ENCODE results near the gene F10. TPM values are rescaled to one million over a fixed set of nuclear protein-coding genes. Genes with fewer than 3 reads are reported as not detected.

The F10 gene
- total RNA-seq, 1 experiment from 2014 or later = not detected

GRCh38 chr13:113171250-113172125 is 48.9 kb downstream of the F10 start:
- H3K27me3 Mint-ChIP-seq (ENCODE audit: insufficient read depth, unreplicated experiment) = no peaks in the 10 kb centered on the region
- BruUV-seq (replicated peaks) = no TSS peak
- intact Hi-C loops (cut with micrococcal nuclease) = no loop called here
- H3K36me3 Mint-ChIP-seq (ENCODE audit: insufficient read depth, unreplicated experiment) = peaks cover 52% of the 10 kb centered on the region
- peaks cover 18% of the 10 kb centered on the region for H3K9me3 Mint-ChIP-seq (ENCODE audit: unreplicated experiment)
- TF ChIP-seq CTCF (IDR thresholded peaks at IDR 0.05; ENCODE audit: unreplicated experiment) = no peak
- POLR2A ChIA-PET = no interaction called here
- H3K4me3 Mint-ChIP-seq (ENCODE audit: unreplicated experiment) = no peak overlapping the region
- H3K27ac Mint-ChIP-seq (ENCODE audit: low read depth, unreplicated experiment) = no peak overlapping the region
- no peak for DNase-seq (ENCODE audit: unreplicated experiment)
- no peaks in the 10 kb centered on the region for H3K4me1 Mint-ChIP-seq (ENCODE audit: insufficient read depth, unreplicated experiment)
- CTCF ChIA-PET = no interaction called here

GRCh38 chr13:113172419-113172926 is 49.9 kb downstream of the F10 start:
- no peak for TF ChIP-seq CTCF (IDR thresholded peaks at IDR 0.05; ENCODE audit: unreplicated experiment)
- BruUV-seq (replicated peaks) = no TSS peak
- Mint-ChIP-seq H3K4me3 (ENCODE audit: unreplicated experiment) (no peak overlapping the region), H3K27ac (ENCODE audit: low read depth, unreplicated experiment) (no peak overlapping the region), H3K9me3 (ENCODE audit: unreplicated experiment) (peaks cover 14% of the 10 kb centered on the region), H3K36me3 (ENCODE audit: insufficient read depth, unreplicated experiment) (peaks cover 55% of the 10 kb centered on the region), H3K4me1 (ENCODE audit: insufficient read depth, unreplicated experiment) (no peaks in the 10 kb centered on the region), H3K27me3 (ENCODE audit: insufficient read depth, unreplicated experiment) (no peaks in the 10 kb centered on the region)
- intact Hi-C loops (cut with micrococcal nuclease) = no loop called here
- POLR2A ChIA-PET = no interaction called here
- no peak for DNase-seq (ENCODE audit: unreplicated experiment)
- CTCF ChIA-PET = no interaction called here

- no peaks in the 10 kb centered on the region for H3K4me1 Mint-ChIP-seq (ENCODE audit: insufficient read depth, unreplicated experiment)
- peaks cover 76% of the 10 kb centered on the region for H3K36me3 Mint-ChIP-seq (ENCODE audit: insufficient read depth, unreplicated experiment)
- no TSS peak for BruUV-seq (replicated peaks)
- no peak overlapping the region for H3K4me3 Mint-ChIP-seq (ENCODE audit: unreplicated experiment)
- no peaks in the 10 kb centered on the region for H3K27me3 Mint-ChIP-seq (ENCODE audit: insufficient read depth, unreplicated experiment)
- CTCF ChIA-PET = no interaction called here
- POLR2A ChIA-PET = no interaction called here
- no peak for DNase-seq (ENCODE audit: unreplicated experiment)
- H3K27ac Mint-ChIP-seq (ENCODE audit: low read depth, unreplicated experiment) = no peak overlapping the region
- H3K9me3 Mint-ChIP-seq (ENCODE audit: unreplicated experiment) = no peaks in the 10 kb centered on the region
- intact Hi-C loops (cut with micrococcal nuclease) = no loop called here
- TF ChIP-seq CTCF (IDR thresholded peaks at IDR 0.05; ENCODE audit: unreplicated experiment) = no peak
Measured at GRCh38 chr13:113176280-113176679, 53.7 kb downstream of the F10 start.

- POLR2A ChIA-PET = no interaction called here
- BruUV-seq (replicated peaks) = no TSS peak
- CTCF ChIA-PET = no interaction called here
Measured at GRCh38 chr13:113176822-113177221, 54.2 kb downstream of the F10 start.

More at GRCh38 chr13:113176822-113177221, 54.2 kb downstream of the F10 start:
- Mint-ChIP-seq H3K4me3 (ENCODE audit: unreplicated experiment) (no peak overlapping the region), H3K36me3 (ENCODE audit: insufficient read depth, unreplicated experiment) (peaks cover 76% of the 10 kb centered on the region), H3K9me3 (ENCODE audit: unreplicated experiment) (no peaks in the 10 kb centered on the region), H3K27me3 (ENCODE audit: insufficient read depth, unreplicated experiment) (no peaks in the 10 kb centered on the region), H3K27ac (ENCODE audit: low read depth, unreplicated experiment) (no peak overlapping the region), H3K4me1 (ENCODE audit: insufficient read depth, unreplicated experiment) (no peaks in the 10 kb centered on the region)
- intact Hi-C loops (cut with micrococcal nuclease) = no loop called here
- no peak for TF ChIP-seq CTCF (IDR thresholded peaks at IDR 0.05; ENCODE audit: unreplicated experiment)
- no peak for DNase-seq (ENCODE audit: unreplicated experiment)
